HG02642 (cell line): Measurements from ENCODE around the gene TULP3.

Experiments
- ATAC-seq: cut with Tn5 transposase; IDR thresholded peaks from one replicate; pipeline ENCODE4 v1.9.1; 2021; ENCODE audit warnings: mild to moderate bottlenecking; ENCODE audit not compliant: unreplicated experiment, poor library complexity

Gene TULP3

DNA sequence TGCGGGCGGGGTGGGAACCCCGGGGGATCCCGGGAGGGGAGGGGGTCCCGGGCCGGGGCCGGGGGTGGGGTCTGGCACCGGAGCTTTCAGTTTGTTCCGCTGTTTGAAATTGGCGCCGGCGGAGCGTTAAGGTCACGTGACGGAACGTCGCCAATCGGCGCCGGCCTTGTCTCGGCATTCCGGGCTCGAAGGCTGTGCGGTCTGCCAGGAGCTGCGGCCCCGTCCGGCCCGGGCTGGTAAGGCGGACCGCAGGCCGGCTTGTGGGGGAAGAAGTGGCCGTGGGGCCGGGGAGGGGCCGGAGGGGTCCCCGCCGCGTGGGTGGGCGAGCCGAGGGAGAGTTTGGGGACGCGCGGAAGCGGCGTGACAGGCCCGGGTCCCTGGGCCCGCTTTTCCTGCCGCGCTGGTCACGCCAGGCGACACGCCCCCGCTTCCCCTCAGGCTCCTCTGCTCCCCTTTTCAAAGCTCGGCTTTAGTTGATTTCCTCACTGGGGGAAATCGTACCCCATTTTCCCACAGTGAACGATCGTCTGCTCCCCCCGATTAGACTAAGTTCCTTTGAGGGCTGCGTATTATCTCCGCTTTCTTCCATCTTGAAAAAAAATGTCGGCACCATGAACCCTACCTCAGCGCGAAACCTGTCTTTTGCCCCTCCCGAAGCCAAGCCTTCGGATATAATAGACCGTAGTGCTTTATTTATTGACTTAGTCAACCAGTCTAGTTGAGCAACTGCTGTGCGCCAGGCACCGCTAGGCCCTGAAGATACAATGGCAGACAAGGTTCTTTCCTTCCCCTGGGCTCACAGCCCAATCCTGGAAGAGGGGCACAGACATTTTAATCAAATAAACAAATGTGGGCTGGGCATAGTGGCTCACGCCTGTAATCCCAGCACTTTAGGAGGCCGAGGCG, 13.4 kb upstream of the TULP3 start, which contains the start of the genes FOXM1 and RHNO1:
FOXM1 (minus strand) TSS at position 128 of the 906 bp plus-strand sequence. CDS start 2,696 bp downstream, outside the sequence.
RHNO1 (plus strand) TSS at position 177 of the 906 bp plus-strand sequence. CDS start 8,144 bp downstream, outside the sequence.
- ATAC-seq = peak; percentile 87

DNA sequence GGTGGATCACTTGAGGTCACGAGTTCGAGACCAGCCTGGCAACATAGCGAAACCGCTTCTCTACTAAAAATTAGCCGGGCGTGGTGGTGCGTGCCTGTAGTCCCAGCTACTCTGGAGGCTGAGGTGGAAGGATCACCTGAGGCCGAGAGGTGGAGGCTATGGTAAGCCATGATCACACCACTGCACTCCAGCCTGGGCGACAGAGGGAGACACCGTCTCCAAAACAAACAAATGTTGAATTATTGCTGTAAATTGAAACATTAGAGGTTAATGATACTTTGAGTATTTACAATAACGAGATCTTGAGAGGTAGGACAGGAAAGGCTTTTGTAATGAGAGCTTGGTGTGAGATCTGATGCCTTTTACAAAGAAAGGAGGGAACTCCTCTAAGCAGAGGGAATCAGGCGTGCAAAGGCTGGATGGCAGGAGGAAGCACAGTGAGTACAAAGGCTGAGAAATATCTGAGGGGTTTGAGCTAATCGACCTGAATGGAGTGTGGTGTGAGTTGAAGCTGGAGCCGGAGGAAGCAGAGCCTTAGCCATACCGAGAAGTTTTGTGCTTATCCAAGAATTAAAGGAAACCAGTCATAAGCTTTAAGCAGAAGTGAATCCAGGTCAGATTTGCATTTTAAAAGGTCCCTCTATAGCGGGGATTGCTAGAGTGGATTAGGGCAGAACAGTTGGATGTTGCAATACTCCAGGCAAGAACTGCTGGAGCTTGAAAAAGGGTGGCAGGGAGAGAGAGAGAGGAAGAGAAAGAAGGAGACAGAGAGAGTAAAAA, 12.5 kb upstream of the TULP3 start:
- ATAC-seq = no peak

DNA sequence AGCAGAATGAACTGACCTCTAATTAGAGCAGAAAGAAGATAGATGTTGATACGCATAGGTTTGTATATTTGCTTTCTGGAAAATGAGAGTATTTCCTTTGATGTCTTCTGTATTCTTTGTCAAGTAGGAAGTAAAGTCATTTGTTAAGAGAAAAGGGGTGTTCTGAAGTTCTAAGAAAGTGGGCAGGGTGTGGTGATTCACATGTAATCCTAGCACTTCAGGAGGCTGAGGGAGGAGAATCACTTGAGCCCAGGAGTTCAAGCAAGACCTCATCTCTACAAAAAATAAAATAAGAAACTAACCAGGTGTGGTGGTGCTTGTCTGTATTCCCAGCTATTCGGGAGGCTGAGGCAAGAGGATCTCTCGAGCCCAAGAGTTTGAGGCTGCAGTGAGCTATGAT, 10.8 kb upstream of the TULP3 start:
- no peak for ATAC-seq

DNA sequence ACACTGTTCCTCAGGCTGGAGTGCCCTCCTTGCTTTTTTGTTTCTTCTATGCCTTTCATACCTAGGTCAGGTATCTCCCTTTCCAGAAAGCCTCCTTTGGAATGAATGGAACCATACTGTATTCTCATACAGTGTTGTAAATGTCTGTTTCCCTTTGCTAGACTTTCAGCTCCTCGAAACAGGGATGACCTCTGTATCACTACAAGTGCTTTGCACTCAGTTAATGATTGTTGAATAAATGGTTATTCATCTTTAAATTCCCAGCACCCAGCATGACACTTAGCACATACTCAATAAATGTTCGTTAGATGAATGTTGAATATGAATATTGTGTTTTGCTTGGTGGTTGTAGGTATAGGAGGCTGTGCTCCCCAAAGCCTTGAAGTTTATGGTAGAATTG, 5.9 kb upstream of the TULP3 start:
- no peak for ATAC-seq

- ATAC-seq = no peak
These were observed 3.8 kb upstream of the TULP3 start for GRCh38 chr12:2886768-2887450.

DNA sequence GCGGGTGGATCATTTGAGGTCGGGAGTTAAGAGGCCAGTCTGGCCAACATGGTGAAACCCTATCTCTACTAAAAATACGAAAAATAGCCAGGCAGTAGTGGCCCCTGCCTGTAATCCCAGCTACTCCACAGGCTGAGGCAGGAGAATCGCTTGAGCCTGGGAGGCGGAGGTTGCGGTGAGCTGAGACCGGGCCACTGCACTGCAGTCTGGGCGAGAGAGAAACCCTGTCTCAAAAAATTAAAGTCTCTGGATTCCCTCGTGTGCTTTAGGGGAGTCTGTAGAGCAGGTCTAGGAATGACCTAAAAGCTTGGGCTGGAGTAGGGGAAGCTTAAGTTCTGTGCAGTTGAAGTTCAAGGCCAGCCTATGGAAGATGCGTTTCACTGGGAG, 697 bp upstream of the TULP3 start:
- ATAC-seq = no peak

DNA sequence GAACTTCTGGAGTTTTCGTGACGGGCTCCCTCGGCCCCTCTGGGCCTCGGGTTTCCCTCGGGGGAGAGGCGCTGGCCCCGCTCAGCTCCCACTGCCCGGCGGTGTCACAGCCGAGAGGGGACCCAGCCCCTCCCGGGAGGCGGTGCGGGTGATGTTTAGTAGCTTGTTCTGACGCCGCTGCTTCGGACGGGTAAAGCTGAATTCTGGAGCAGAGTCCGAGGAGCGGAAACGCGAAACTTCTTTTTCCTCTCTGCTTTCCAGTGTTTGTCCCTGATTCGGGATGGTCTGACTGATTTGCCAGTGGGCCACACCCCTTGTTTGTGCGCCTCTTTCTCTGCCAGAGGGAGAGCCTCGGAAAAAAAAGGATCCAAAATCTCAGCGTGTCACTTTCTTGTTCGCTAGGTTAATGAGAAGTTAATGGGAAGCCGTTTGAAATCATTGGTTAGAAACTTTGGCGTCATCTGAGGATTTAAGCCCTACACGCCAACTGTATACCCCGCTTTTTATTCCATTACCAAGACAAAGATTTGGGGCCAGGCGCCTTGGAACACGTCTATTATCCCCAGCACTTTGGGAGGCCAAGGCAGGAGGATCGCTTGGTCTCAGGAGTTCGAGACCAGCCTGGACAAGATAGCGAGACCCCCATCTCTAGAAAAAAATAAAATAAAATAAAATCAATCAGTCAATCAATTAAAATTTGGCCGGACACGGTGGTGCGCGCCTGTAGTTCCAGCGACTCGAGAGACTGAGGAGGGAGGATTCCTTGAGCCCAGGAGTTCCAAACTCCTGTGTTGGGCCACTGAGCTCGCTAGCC, 756 bp downstream of the TULP3 start:
- ATAC-seq = peak; percentile 19

DNA sequence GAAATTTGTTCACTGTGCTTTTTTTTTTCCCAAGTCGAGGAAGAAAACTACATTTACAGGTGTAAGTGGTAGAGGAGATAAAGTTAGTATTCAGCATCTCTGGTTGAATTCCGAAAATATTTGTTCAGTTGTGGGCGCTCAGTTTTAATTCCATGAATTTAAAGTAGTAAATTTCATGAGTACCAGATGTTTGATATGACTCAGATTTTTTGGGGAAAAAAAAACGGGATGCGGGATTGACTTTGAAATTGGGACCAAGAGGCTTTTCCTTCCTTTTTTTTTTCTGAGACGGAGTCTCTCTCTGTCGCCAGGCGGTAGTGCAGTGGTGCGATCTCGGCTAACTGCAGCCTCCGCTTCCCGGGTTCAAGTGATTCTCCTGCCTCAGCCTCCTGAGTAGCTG, 1.6 kb downstream of the TULP3 start:
- no peak for ATAC-seq

GRCh38 chr12:2893007-2893406, 2.3 kb downstream of the TULP3 start:
- no peak for ATAC-seq

GRCh38 chr12:2895051-2895451, 4.4 kb downstream of the TULP3 start:
- no peak for ATAC-seq

GRCh38 chr12:2895511-2895910, 4.8 kb downstream of the TULP3 start:
- ATAC-seq = no peak

GRCh38 chr12:2897418-2897817, 6.7 kb downstream of the TULP3 start:
- no peak for ATAC-seq

DNA sequence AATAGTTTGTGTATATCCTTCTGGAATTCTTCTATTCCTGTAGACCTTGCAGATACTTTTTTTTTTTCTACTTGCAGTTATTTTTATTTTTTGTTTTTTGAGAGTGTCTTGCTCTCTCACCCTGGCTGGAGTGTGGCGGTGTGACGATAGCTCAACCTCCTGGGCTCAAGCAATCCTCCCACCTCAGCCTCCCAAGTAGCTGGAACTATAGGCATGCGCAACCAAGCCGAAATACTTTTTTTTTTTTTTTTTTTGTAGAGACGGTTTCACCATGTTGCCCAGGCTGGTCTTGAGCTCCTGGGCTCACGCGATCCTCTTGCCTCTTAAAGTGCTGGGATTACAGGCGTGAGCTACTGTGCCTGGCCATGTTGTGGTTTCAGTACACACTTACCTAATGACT, 10.0 kb downstream of the TULP3 start:
- no peak for ATAC-seq

DNA sequence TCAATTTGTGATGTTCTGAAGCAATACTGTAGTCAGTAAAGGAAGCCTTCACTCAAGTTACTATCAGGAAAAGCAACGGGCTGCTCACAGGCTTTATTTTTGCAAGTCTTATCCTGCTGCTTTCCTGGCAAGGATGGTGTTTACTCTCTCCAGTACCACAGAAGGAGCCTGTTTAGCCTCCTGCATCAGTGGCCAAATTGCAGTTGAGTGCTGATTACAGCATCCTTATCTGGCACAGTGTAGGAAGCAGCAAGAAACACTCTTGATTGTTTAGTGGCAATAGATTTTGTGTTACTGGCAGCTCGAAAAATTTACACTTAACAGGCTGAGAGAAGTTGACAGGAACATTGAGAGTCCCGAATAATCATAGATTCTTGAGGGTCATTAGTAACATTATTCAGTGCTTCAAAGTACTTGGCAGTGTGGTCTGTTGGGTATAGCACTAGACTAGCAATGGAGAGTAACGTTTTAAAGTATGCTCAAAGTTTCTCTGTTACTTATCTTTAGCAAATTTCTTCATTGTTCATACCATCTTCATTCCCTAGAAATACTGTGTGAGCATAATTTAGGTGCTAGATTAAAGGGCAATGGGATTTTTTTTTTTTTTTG, 11.7 kb downstream of the TULP3 start:
- no peak for ATAC-seq

- no peak for ATAC-seq
These were observed 13.6 kb downstream of the TULP3 start for GRCh38 chr12:2904260-2904659.

DNA sequence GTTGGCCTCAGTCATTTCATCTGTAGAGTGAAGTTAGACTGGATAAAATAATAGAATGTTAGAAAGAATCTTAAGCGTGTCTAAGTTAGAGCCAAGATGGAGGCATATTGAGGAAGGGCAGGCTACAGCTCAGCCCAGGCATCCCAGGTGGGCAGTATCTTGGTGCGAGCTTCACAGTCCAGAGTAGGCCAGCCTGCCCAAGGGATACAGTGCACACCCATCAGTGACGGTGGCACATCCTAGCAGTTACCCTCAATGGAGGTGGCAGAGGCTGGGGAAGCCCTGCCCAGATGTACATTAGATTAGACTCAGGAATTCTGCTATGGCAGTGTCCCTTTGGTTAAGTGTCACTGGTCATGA, 21.5 kb downstream of the TULP3 start:
- ATAC-seq = no peak

DNA sequence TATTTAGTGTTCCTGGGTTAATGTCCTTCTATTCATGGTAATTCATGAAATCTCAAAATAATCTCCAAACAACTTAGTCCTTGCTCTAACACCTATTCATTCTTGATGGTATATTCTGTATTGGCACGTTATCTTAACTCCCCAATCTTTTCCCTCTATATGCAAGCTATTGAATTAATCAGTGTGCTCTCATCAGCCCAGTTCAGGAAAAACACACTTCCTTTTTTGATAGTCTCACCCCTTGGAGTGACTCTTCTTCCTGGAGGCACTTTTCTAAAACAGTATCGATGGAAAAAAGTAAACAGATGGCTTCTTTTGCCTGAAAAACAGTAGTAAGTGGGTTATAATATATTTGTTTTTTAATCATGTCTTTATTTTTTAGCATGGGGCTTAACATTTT, 28.6 kb downstream of the TULP3 start:
- ATAC-seq = no peak

DNA sequence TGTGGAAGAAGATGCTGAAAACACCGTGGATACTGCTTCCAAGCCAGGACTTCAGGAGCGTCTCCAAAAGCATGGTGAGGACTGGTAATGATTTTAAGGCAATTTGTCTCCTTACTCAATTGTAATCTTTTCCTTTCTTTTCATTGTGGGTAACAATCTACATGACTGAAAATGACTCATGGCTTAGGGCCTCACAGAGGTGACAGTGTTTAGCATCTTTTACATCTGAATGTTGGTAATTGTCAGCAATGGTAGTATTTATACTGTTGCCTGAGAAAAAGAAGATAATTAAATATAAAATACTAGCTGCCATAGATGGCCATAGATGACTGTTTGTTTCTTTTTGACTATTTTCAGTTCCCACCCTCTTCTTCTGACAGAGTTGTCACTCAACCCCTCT, 31.6 kb downstream of the TULP3 start:
- ATAC-seq = no peak

DNA sequence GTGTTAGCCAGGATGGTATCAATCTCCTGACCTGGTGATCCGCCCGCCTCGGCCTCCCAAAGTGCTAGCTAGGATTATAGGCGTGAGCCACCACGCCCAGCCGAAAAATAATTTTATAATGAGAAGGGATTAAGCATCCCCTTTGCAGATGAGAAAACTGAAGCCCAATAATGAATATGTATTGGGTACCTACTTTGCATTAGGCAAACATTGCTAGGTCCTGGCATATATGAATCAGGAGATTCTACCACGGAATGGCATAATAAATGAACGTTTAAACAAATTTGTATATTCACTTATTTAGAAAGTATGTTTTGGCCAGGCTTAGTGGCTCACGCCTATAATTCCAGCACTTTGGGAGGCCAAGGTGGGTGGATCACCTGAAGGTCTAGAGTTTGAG, 32.4 kb downstream of the TULP3 start:
- ATAC-seq = no peak

- no peak for ATAC-seq
These were observed 33.3 kb downstream of the TULP3 start for GRCh38 chr12:2924019-2924418.
